SK-N-SH (cell line): ENCODE results near the gene GLRA3.

Experiments used
- CTCF ChIP-seq: fragments of 200-600 bp; sonication (generic); IDR thresholded peaks from 2 replicates; pipeline ENCODE4 v1.6.1; 2017; ENCODE audit warnings: antibody characterized with exemption, mild to moderate bottlenecking, moderate library complexity
- EP300 ChIP-seq, 2 experiments: IDR thresholded peaks; 2 replicates each; pipeline versions ENCODE4 v1.4.0 to v1.6.1; 2012; ENCODE audit warnings: borderline replicate concordance in 1 of 2, low read depth in 1 of 2, low read length in 1 of 2
- EZH2phosphoT487 ChIP-seq: fragments of 200-600 bp; sonication (generic); IDR thresholded peaks from 2 replicates; pipeline ENCODE4 v1.6.1; 2017; ENCODE audit warnings: low read depth, mixed run types, mild to moderate bottlenecking, antibody characterized with exemption, moderate library complexity, borderline replicate concordance
- FOXJ3 ChIP-seq: sonication (generic); formaldehyde crosslinking; IDR thresholded peaks from 2 replicates; pipeline ENCODE4 v1.5.1; 2020; ENCODE audit warnings: mild to moderate bottlenecking, missing genetic modification reagents
- JUND ChIP-seq: IDR thresholded peaks from 2 replicates; pipeline ENCODE4 v1.4.0; 2012
- NFIC ChIP-seq: IDR thresholded peaks from 2 replicates; pipeline ENCODE4 v1.4.0; 2012; ENCODE audit warnings: borderline replicate concordance
- POLR2AphosphoS5 ChIP-seq: IDR thresholded peaks from 2 replicates; pipeline ENCODE4 v1.6.1; 2012; ENCODE audit warnings: low read depth, low read length
- RAD21 ChIP-seq: IDR thresholded peaks from 2 replicates; pipeline ENCODE4 v1.6.1; 2012; ENCODE audit warnings: mild to moderate bottlenecking, low read length
- RXRA ChIP-seq: IDR thresholded peaks from 2 replicates; pipeline ENCODE4 v1.4.0; 2012; ENCODE audit warnings: low read depth, mild to moderate bottlenecking, borderline replicate concordance
- TAF1 ChIP-seq: IDR thresholded peaks from 2 replicates; pipeline ENCODE4 v1.6.1; 2012; ENCODE audit warnings: low read depth, mild to moderate bottlenecking, low read length, moderate library complexity, borderline replicate concordance
- TF ChIP-seq, protein P1 (sequence below): IDR thresholded peaks from 2 replicates; pipeline ENCODE4 v1.6.1; 2012; ENCODE audit warnings: mild to moderate bottlenecking, low read depth, low read length, moderate library complexity
- TF ChIP-seq, protein P2 (sequence below): IDR thresholded peaks from 2 replicates; pipeline ENCODE4 v1.4.0; 2012; ENCODE audit warnings: low read depth

GRCh38 chr4:174590336-174590735 lies 238.7 kb downstream of the GLRA3 start:
- no peak for TF ChIP-seq EP300 (IDR thresholded peaks at IDR 0.05; ENCODE audit: borderline replicate concordance in 1 of 2, low read depth in 1 of 2, low read length in 1 of 2)
- TF ChIP-seq EZH2phosphoT487: no peak
- no peak for TF ChIP-seq FOXJ3 (CRISPR knock-in tag)
- TF ChIP-seq, protein P1, sequence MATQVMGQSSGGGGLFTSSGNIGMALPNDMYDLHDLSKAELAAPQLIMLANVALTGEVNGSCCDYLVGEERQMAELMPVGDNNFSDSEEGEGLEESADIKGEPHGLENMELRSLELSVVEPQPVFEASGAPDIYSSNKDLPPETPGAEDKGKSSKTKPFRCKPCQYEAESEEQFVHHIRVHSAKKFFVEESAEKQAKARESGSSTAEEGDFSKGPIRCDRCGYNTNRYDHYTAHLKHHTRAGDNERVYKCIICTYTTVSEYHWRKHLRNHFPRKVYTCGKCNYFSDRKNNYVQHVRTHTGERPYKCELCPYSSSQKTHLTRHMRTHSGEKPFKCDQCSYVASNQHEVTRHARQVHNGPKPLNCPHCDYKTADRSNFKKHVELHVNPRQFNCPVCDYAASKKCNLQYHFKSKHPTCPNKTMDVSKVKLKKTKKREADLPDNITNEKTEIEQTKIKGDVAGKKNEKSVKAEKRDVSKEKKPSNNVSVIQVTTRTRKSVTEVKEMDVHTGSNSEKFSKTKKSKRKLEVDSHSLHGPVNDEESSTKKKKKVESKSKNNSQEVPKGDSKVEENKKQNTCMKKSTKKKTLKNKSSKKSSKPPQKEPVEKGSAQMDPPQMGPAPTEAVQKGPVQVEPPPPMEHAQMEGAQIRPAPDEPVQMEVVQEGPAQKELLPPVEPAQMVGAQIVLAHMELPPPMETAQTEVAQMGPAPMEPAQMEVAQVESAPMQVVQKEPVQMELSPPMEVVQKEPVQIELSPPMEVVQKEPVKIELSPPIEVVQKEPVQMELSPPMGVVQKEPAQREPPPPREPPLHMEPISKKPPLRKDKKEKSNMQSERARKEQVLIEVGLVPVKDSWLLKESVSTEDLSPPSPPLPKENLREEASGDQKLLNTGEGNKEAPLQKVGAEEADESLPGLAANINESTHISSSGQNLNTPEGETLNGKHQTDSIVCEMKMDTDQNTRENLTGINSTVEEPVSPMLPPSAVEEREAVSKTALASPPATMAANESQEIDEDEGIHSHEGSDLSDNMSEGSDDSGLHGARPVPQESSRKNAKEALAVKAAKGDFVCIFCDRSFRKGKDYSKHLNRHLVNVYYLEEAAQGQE: no peak
- TF ChIP-seq POLR2AphosphoS5: no peak
- no peak for TF ChIP-seq RAD21
- TF ChIP-seq TAF1: no peak
- TF ChIP-seq CTCF: no peak
- TF ChIP-seq RXRA: no peak
- no peak for TF ChIP-seq NFIC
- TF ChIP-seq, protein P2, sequence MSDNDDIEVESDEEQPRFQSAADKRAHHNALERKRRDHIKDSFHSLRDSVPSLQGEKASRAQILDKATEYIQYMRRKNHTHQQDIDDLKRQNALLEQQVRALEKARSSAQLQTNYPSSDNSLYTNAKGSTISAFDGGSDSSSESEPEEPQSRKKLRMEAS: no peak
- TF ChIP-seq JUND: no peak
